Brain microvascular endothelial cell (primary cell): ENCODE data around the gene FAM131B.

Experiments used
- DNase-seq: peaks from one replicate; pipeline ENCODE4 v3.0.0-alpha.2; 2020
- H3K27ac ChIP-seq: fragments of 250-450 bp; sonication (Bioruptor Pico); 2 replicates; pipeline ENCODE4 v1.5.1; 2020; ENCODE audit warnings: mild to moderate bottlenecking, moderate library complexity
- H3K27me3 ChIP-seq: fragments of 250-450 bp; sonication (Bioruptor Pico); replicated peaks from 2 replicates; pipeline ENCODE4 v1.5.1; 2020; ENCODE audit warnings: mild to moderate bottlenecking
- H3K36me3 ChIP-seq: fragments of 250-450 bp; sonication (Bioruptor Pico); replicated peaks from 2 replicates; pipeline ENCODE4 v1.5.1; 2020; ENCODE audit warnings: mild to moderate bottlenecking
- H3K4me3 ChIP-seq: 2 replicates; pipeline ENCODE4 v1.5.1; 2011; ENCODE audit warnings: low read depth, mild to moderate bottlenecking, control low read depth, low read length, moderate library complexity
- in situ Hi-C: cut with HindIII; loops from 2 replicates; pipeline ENCODE4 v1.10.0; 2017; ENCODE audit warnings: low sequenced_read_pairs, low pct_ligation_motif_present
- TF ChIP-seq, protein P1 (sequence below): IDR thresholded peaks from 2 replicates; pipeline ENCODE4 v1.5.1; 2011; ENCODE audit warnings: low read depth, mild to moderate bottlenecking, moderate library complexity, low read length, control low read depth, inconsistent platforms; ENCODE audit errors: missing control alignments

Gene FAM131B

DNA sequence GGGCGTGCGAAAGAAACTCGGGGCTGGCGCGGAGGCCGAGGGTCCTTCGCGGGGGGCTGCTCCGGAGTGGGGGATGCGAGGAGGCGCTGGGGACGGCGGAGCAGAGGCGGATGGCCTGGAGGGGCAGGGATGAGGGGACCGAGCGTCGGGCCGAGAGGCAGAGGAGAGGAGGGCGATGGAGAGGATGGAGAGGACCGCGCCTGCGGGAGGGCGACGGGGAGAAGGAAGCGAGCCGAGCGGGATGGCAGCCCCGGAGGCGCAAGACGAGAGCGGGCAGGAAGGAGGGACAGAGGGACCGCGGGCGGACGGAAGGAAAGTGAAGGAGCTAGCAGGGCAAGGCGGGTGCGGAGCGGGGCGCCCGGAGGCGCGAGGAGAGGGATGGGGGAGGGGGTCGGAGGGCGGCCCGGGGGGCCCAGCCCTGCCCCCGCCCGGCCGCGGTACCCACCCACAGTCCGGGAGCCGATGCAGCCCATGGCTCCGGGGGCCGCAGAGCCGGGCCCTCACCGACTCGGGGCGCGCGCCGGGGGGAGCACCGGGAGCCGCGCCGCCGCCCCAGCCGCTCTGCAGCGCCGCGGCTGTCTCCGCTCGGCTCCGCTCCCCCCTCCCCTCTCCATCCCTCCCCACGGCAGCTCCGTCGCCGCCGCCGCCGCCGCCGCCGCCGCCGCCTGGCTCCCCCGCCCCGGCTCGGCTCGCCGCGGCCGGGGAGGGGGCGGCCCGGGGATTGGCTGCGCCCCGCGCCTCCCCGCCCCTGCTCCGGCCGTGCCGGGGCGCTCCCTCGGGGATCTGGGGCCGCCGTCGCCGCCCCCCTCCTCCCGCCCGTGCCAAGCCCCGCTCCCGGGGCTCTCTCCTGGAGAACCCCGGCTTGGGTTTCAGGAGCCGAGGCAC is at the start of gene FAM131B:
FAM131B (minus strand) TSS at position 583 of the 885 bp plus-strand sequence; CDS start at position 473, 110 bp downstream.
- no peak for DNase-seq
- Histone ChIP-seq H3K36me3 (no peaks in the 10 kb centered on the region), H3K27ac (no peak within 1 kb of the TSS)

DNA sequence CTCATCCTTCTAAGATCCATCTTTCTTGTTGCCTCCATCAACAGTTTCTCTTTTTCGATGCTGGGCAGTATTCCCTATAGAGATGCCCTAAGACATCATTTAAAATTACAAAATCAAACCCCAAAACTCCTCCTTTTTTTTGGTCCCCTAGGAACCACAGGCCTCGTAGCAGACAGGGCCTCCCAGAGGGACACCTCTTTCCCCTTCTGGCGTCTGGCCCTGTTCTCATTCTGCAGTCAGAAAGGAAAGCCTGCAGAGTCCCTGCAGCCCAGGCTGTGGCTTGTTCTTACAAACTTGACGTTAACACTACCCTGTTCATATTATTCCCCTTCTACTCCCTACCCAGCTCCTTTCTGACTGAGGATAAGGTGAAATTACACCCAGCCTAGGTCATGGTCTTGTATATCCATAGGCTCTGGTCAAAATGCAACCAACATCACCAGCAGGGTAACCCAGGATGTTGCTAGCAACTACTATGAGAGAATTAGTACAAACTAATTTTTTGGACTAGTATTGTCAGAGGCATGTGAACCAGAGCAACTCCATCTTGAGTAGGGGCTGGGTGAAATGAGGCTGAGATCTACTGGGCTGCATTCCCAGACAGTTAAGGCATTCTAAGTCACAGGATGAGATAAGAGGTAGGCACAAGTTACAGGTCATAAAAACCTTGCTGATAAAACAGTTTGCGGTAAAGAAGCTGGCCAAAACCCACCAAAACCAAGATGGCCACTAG is 49.6 kb upstream of the FAM131B start:
- Histone ChIP-seq H3K4me3 (no peak overlapping the region), H3K27me3 (no peaks in the 10 kb centered on the region), H3K36me3 (no peaks in the 10 kb centered on the region), H3K27ac (no peak overlapping the region)
- DNase-seq = no peak
- in situ Hi-C loops = no loop called here
- TF ChIP-seq, protein P1, sequence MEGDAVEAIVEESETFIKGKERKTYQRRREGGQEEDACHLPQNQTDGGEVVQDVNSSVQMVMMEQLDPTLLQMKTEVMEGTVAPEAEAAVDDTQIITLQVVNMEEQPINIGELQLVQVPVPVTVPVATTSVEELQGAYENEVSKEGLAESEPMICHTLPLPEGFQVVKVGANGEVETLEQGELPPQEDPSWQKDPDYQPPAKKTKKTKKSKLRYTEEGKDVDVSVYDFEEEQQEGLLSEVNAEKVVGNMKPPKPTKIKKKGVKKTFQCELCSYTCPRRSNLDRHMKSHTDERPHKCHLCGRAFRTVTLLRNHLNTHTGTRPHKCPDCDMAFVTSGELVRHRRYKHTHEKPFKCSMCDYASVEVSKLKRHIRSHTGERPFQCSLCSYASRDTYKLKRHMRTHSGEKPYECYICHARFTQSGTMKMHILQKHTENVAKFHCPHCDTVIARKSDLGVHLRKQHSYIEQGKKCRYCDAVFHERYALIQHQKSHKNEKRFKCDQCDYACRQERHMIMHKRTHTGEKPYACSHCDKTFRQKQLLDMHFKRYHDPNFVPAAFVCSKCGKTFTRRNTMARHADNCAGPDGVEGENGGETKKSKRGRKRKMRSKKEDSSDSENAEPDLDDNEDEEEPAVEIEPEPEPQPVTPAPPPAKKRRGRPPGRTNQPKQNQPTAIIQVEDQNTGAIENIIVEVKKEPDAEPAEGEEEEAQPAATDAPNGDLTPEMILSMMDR = no peak

More for the DNA sequence above, at the start of gene FAM131B:
- TF ChIP-seq, protein P1 = no peak
- in situ Hi-C loops = no loop called here
- H3K4me3 ChIP-seq = peak within 1 kb of the TSS; percentile 57
- peaks cover 19% of the 10 kb centered on the region for H3K27me3 ChIP-seq

DNA sequence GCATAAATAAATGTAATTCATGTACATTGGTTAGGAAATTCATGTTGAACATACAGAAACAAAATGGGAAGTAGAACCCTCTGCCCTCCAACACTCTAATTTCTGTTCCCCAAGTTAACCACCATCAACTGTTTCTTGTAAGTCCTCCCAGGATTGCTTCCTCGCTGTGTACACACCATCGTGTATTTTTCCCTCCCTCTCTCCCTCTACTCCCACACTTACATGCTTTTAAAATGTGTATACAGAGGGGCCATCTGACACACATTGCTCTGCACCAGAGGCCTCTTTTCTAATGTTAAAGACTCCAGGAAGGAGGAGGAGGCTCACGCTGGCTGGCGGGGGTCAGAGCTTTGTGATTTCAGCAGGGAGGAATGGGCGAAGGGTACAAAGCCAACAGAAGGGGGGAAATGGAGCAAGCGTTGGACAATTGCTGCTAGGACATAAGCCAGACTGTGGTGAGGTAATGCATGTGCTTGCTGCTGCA is 48.0 kb upstream of the FAM131B start:
- DNase-seq = no peak
- TF ChIP-seq, protein P1 = no peak
- Histone ChIP-seq H3K4me3 (no peak overlapping the region), H3K27me3 (no peaks in the 10 kb centered on the region), H3K27ac (no peak overlapping the region), H3K36me3 (no peaks in the 10 kb centered on the region)
- in situ Hi-C loops = no loop called here

DNA sequence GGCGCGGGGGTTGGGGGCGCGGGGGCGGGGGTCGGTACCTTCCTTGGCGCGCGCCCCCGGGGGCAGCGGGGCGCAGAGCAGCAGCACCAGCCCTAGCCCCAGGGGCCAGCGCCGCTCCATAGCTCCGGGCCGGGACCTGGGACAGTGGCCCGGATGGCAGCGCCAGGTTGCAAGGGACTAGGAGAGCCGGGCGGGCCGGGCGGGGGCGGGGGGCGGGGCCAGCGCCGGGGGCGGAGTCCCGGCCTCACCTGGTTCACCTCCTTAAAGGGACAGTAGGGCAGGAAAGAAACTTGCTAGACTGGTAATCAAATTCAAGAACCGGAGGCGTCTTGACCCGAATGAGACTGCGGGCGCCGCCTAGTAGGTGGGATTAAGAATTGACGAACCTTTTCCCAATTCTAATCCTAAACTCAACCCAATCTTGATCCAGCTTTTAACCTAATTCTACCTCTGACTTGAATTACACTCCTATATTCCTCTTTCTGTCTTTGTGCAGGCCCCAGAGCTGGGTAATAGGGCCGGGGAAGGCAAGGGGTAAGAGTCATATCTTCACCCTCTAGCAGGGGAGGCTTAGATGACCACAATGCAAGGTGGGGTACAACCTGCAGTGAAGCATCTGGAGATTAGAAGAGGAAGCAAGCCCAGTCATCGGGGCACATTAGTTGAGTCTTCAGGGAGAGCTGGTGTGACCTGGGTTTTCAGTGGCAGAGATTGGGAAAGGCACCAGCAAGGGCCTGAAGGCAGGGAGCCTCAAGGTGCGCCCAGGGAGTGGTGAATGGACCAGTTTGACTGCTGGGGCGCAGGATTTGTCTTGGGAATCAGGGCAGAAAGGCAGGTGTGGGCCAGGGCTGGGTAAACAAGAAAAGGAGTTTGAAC is 46.4 kb upstream of the FAM131B start, which contains the start of gene EPHA1:
EPHA1 (minus strand) TSS at position 171 of the 876 bp plus-strand sequence; CDS start at position 120, 51 bp downstream.
- Histone ChIP-seq H3K36me3 (no peaks in the 10 kb centered on the region), H3K4me3 (no peak within 1 kb of the TSS), H3K27me3 (no peaks in the 10 kb centered on the region), H3K27ac (no peak within 1 kb of the TSS)
- in situ Hi-C loops = no loop called here
- TF ChIP-seq, protein P1 = peak; percentile 49
- no peak for DNase-seq

DNA sequence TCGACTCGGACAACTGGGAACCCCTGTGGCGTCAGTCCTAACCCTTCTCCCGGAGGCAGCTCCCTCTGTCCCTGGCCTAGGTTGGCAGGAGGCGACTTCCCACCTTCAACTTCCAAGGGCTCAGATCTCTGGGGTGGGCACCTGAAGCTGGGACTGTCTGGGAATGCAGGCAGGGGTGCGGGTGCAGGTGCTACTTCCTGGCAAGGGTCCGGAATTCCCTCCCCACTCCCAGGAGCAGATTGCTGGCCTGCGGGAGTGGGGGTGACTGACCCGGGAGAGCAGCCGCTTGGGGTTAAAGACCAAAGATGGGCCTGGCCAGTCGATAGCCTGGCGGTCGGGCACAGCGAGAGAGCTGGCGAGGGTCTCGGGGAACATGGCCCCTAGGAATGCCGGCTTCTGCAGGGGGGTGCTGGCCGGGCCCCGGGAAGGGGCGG is 45.8 kb upstream of the FAM131B start:
- Histone ChIP-seq H3K36me3 (no peaks in the 10 kb centered on the region), H3K27ac (no peak overlapping the region), H3K4me3 (no peak overlapping the region), H3K27me3 (no peaks in the 10 kb centered on the region)
- in situ Hi-C loops = no loop called here
- TF ChIP-seq, protein P1 = no peak
- no peak for DNase-seq
